CD4-positive, alpha-beta T cell treated with Interleukin-17A for 4 hours (primary cell): ENCODE data around the gene TMEM154.
A peak's percentile ranks its signal among the peaks of the same experiment; 100 is the strongest.
"Not testable (repeated sequence)": the region's sequence is repeated elsewhere in the genome, so short reads cannot be mapped to it uniquely, and the experiment has no call there.

Source experiments
- DNase-seq: peaks from one replicate; pipeline ENCODE4 v3.0.0-alpha.2; 2020; ENCODE audit warnings: mixed read lengths

TMEM154 gene

DNA sequence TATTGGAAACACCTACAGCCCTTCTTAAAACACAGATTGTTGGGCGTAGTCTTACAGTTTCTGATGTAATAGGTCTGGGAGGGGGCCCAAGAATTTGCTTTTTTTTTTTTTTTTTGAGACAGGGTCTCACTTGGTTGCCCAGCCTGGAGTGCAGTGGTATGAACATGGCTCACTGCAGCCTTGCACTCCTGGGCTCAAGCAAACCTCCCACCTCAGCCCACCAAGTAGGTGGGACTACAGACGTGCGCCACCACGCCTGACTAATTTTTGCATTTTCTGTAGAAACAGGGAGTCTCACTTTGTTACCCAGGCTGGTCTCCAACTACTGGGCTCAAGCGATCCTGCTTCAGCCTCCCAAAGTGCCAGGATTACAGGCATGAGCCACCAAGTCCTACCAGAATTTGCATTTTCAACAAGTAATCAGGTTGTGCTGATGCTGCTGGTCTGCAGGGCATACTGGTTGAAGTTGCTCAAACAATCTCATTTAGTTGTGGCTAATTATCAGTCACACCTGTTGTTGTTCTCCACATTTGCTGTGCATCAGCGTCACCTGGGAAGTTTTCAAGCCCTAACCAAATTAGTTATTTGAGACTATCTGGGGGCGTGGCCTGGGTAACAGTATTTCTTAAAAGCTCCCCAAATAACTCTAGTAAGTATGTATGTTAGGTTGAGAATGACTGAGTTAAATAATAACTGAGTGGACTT, 14.0 kb downstream of the TMEM154 start:
- DNase-seq: no peak

DNA sequence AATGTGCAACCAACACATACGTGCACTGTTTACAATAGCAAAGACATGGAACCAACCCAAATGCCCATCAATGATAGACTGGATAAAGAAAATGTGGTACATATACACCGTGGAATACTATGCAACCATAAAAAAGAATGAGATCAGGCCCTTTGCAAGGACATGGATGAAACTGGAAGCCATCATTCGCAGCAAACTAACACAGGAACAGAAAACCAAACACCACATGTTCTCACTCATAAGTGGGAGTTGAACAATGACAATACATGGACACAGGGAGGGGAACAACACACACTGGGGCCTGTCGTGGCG, 15.8 kb downstream of the TMEM154 start:
- not testable (repeated sequence) for DNase-seq

DNA sequence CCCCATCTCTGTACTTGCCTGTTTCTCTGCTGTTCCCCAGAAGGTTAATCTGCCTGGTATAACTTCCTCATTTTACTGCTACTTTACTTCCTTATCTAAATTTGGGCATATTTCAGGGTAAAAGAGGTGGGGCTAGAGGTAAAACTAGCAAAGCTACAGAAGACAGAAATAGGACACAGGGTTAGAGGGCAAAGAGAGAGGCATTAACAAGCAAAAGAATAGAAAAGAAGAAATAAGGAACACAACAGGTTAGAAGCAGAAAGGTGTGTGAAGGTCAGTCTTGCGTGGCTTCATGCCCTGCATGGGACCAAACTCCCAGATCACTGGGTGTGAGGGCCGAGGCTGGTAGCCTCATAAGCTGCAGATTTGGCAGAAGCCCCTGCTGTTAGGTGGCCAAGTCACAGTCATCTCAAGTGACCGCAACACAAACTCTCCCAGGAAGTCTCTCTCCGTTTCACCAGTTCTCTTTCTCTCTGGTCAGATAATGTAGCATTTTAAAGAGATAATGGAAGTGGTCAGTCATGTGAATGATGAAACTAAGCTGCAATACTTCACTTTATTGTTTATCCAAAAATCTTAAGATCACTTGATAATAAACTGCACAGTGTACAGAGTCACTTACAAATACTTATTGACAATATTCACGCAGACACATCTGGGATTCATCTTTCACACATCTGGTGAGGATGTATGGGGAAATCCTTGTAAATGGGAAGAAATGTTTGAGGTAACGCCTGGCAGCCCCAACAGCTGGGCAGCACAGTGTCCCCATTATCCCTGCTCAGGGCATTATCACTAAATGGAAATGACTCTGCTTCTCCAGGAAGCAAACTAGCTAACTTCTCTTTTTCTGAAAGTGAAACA, 16.4 kb downstream of the TMEM154 start:
- DNase-seq: no peak

DNA sequence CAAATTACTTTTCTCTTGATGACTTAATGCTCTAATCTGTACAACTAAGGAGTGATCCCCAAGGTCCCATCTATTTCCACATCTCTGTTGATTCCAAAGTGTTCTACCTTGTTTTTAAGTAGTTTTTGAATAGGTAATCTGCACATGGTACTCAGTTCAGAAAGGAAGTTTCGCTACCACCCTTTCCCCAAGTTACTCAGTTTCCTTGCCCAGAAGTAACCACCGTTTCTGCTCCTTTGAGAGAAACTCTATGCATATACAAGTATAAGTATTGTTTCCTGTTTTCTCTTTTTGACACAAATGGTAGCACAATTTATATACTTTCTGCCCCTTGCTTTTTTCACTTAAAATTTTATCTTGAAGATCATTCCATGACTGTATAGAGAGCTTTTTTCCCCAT, 18.1 kb downstream of the TMEM154 start:
- no peak for DNase-seq

DNA sequence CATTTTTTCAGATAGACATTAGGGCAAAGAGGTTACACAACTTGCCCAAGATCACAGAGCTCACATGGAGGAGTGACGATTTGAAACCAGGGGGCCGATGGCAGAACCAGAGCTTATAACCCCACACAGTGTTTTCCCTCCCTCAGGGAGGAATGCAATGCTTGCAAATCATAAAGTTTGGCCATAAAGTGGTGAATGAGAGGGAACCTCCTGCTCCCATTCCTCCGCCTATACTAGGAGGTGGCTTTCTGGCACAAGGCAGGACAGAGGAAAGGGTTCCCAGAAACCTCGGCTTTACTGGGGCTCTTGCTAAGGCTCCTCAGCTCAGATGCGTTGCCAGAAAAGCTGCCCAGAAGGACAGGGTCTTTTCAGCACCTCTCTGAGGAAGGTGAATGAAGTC, 19.3 kb downstream of the TMEM154 start:
- DNase-seq: no peak

DNA sequence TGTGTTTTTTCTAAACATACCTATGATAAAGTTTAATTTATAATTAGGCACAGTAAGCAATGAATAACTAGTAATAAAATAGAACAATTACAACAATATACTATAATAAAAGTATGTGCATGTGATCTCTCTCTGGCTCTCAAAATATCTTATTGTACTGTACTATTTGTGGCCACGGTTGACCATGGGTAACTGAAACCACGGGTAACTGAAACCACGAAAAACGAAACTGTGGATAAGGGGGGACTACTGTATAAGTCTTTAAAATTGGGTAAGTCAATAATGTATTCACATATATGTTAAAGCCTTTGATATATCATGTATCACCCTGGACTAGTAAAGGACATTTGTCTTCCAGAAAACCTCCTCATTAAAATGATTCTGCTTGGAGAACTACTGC, 20.0 kb downstream of the TMEM154 start:
- DNase-seq: no peak

DNA sequence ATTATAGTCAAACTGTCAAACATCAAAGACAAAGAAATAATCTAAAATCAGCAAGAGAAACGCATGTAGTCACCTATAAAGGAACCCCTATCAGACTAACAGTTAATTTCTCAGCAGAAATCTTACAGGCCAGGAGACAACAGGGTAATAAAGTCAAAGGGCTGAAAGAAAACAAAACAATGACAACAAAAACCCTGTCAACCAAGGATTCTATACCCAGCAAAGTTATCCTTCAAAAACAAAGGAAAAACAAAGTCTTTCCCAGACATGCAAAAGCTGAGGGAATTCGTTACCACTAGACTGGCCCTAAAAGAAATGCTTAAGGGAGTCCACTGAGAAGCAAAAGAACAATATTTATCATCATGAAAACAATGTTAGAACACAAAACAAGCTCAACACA, 22.1 kb downstream of the TMEM154 start:
- DNase-seq: no peak

DNA sequence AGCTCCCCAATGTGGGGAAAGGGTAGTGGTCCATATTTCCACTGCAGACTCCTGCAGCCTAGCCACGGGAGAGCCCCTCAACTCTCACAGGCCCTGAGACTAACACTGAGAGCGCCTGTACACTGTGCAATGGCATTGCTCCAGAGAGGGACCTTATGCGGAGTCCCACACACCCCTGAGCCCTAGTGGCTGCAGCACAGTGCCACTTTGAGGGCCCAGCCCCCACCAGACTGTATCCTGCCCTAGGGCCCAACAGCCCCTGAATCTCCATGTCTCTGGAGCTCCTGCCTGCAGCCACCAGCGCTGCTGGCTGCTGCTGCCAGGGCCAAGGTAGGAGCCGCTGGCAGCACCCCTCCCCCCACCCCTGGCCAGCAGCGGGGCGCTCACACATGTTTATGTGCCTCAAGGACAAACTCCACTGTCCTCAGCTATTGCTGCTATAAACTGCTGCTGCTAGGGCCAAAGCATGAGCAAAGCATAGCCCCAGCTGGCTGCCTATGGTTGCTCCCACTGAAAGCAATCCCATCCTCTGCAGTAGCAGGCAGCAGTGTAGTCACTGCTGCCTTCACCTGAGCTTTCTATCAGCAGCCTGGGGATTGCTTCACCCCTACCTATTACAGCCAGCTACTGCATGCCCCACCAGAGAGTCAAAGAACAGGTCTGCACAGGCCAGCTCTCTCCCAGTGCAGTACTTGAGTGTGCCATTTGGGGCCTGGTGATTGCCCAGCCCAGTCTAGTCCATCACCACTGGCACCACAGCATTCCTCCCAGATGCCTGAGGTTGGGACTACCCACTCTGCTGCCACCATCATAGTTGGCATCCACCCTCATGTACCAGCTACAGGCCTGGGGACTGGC, 24.3 kb downstream of the TMEM154 start:
- no peak for DNase-seq

DNA sequence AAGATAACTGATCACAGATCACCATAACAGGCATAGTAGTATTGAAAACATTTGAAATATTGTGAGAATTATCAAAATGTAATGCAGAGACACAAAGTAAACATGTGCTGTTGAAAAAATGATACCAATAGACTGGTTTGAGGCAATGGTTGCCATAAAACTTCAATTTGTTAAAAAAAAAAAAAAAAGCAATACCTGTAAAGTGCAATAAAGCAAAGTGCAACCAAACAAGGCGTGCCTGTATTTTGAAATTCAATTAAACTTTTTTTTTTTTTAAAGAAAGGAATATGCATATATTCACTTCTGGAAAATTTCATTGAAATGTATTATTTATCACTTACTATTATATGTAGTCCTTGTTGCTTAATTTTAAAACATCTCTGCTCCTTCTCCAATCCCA, 27.7 kb downstream of the TMEM154 start:
- DNase-seq: no peak

DNA sequence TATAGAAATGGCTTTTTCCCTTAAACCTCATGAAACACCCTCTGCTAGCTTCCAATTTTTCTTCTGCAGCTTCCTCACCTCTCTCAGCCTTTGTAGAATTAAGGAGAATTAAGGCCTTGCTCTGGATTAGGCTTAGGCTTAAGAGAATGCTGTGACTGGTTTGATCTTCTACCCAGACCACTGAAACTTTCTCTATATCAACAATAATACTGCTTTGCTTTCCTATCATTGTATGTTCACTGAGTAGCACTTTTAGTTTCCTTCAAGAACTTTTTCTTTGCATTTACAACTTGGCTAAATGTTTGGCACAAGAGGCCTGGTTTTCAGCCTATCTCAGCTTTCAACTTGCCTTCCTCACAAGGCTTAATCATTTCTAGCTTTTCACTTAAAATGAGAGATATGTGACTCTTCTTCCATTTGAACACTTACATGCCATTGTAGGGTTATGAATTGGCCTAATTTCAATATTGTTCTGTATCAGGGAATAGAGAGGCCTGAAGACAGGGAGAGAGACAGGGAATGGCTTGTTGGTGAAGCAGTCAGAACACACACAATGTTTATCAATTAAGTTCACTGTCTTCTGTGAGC, 28.2 kb downstream of the TMEM154 start:
- DNase-seq: no peak

DNA sequence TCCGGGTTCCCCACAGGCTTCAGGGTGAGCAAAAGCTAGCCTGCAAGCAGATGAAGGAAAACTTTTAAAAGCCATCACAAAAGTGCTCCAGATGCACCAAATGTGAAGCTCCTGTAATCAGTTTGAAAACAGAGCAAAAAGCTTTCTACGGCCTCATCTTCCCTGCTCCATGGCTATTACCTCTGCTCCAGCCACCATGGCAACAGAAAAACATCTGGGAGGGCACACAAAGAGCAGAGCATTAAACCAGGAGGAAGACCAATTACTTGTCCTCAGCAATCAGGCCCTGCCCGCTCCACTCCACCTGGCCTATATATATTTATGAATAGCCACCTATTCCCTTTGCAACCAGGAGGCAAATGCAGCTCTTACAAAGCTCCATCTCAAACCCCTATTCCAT, 33.6 kb downstream of the TMEM154 start:
- DNase-seq: no peak

DNA sequence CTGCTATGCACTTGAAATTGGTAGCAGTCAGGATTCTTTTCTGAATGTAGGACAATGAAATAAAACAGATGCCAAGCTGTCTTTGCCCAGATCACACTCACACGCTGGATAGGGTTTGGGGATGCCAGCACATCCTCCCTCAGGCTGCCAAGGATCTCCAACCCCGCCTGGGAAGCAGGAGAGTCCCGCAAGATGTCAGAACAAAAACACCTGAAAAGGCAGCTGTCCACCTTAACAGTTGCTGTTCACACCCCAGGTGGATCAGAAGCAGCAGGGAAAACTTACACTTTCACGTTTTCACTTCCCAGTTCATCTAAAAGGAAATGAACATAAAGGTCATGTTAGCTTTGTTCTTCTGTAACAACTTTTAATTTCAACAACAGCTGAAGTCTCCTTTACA, 35.7 kb downstream of the TMEM154 start:
- no peak for DNase-seq

DNA sequence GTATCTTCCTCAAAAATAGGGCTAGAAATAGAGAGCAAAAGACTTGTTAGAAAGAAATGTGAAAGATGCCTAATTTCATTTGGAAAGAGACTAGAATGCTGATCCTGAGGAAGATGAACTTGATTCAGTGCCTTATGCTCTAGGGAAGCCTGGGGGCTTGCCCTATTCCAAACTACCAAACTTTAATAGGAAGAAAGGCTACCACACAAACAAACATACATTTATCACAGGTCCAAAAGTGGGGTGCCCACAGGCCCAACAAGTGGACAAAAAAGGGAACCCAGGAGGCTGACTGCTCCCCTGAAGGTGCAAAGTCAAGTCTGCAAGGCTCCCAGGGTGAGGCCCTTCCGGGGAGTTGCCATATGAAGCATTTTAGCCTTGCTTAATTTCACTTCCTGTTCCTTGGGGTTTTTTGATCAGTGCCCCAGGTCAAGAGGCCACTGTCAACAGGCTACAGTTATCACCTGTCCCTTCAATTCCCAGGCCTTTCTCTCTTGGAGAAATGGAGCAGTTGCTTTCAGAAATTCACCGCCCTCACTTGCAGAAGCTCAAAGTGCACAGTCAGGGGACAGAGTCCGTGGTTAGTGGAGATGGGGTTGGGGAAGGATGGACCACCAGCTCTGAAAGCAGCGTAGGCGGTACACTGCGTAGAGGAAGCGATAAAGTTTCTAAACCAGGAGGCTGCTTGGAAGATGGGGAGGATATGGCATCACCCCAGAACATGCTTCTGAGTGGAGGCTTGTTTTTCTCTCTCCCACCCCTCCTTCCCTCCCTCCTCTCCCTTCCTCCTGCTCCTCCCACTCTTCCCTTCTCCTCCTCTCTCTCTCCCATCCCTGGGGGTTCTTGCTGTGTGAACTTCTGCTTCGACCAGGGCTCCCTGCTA, 36.4 kb downstream of the TMEM154 start:
- peak; percentile 6 for DNase-seq

DNA sequence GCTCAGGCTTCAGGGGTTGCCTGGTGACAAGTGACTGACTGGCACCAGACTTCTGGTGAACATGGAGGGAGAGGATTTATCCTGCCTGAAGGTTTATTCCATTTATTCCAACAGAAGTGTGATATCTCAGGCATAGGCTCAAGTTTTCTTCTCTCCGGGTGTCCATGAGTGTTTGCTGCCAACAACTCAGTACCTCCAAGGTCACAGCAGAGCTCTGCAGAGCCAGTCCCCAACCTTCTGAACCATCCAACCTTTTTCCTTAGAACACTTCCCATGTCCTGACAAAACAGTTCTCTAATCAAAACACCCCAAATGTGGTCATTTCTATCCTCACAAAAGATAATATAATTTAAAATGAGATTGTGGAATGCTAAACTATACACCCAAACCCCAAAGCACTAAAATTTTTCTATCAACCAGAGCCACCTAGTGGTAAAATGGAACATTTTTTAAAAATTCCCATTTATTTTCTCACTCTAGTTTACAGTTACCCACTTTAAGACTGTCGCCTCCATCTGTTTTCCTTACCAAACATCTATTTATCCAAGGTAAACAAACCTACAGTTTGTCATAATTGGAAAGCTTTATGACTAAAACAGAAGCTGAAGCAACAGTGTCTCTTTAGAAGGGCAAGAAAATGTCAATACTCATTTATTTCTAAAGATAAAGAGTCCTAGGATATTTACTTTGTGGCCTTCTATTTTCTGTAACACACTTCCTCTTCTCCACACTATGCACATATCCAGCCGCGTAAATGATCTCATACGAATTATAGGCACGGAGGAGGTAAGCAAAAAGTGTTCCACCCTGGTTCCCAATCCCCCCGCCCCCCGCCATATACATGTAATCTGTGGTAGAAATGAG, 39.5 kb downstream of the TMEM154 start:
- DNase-seq: no peak

DNA sequence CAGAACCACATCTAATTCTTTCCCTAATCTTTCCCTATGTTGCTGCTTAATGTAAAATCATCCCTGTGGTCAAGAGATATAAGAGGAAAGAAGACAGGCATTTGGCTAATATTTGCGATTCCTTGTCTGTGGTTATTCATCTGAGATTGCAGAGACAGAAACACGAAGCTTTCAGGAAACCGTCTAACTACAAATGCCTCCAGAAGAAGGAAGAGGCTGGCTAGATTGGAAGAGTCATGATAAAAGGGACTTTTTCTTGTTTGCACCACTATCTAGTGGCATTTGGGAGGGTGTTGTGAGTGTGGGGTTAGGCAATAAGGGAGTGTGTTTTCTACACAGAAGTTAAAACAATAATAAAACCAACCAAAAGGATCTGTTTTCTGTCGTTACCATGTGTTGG, 43.9 kb downstream of the TMEM154 start:
- no peak for DNase-seq

DNA sequence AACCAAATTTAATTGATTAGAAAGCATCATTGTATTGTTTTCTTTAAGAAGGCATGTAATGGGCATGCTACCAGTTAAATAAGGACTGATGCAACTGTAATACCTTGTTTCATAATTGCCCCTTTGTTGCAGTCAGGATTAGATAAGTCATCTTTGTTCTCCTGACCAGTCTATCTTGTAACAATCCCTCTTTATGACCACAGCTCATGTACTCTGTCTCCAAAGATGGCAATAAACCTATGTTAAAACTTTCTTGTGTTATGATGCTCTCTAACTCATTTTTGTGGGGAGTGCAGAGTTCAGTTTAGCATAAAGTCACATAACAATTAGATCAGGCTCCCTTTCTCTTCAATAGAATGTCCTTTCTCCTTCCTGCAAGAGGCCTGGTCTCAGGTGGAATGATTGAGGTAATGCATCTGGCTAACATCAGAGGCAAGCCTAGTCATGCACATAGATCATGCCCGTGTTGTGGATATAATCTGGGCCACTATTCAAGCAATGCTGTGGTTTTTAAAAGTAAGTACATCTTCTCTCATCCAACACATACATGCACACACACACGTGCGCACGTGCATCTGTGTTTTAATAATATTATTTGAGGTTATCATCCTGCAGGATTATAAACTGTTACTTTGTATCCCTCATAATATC, 45.6 kb downstream of the TMEM154 start:
- DNase-seq: no peak

DNA sequence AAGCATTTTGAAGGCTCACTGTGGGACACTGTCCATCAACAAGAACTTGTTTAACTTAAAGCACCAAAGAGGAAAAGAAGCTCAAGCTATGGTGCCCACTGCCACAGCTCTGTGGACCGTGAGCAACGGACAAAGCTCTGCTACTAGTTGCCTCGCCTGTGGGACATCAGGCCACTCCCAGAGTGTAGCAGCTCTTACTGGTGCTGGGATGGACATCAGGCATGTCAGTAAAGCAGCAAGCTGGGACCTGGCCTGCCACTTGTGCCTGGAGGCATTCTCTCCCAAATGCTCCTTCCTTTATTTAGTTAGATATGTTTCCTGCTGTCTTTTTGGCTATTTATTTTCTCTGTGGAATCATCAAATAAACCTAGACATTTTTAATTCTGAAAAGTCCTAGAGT, 46.7 kb downstream of the TMEM154 start:
- DNase-seq: no peak

DNA sequence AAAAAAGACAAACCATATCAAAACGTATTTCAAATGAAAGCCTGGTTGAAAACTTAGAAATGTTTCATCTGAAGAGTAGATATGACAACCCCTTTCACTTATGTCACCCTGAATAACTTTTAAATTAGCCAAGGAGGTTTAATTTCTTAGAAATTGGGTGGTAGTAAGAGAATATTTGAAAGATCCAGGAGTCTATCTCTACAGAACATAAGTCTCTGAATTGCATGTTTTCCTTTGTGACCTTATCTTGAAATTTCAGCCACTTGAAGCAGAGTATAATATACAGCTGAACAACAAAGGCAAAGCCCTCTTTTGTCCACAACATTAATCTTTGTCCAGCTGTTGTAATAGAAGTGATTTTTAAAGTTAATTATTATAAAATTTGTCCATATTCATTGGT, 49.5 kb downstream of the TMEM154 start:
- DNase-seq: no peak

DNA sequence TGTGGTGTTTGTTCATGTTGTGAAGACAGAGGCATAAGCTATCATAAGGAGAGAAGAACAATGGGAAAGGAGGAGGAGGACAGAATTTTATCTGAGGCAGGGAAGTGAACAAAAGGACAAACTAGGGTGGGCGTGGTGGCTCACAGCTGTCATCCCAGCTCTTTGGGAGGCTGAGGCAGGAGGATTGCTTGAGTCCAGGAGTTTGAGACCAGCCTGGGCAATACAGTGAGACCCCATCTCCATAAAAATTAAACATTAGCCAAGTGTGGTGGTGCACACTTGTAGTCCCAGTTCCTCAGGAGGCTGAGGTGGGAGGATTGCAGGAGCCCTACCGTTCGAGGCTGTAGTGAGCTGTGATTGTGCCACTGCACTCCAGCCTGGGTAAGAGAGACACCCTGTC, 49.9 kb downstream of the TMEM154 start:
- no peak for DNase-seq

DNA sequence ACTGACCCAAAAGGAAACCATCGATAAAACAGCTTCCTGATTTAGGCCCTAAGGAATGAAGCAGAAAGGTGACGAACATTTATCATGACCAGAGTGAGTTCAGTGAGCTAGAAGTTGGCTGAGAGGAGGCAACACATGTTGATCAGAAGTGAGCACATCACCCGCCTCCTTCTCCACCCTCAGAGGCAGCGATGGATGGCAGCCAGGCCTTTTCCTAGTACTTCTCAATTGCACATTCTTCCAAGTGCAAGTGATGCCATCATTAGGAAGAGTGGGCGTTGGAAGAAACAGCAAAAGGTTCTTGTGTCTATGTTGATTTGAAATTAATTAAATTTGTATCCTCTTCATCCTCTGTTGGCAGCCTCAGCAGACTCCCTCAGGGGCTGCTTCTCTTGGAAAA, 51.7 kb downstream of the TMEM154 start:
- no peak for DNase-seq

DNA sequence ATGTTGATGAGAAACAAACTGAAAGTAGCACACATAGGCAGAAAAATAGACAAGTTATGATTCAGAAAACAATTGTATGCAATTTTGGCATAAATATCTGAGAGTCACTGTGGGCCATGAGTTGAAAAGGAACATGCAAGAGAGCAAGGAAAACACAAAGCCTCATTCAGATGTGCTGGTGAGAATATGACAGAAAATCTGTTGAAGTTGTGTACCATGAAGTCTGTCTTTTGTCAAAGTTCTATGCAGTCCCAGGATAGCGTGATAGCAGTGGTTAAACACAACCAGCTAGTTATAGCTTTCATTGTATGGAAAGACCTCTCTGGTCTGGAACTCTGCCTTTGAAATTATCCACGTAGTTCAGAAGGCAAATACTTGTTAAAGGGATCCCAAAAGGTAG, 53.0 kb downstream of the TMEM154 start:
- DNase-seq: no peak
